Stimulated activated CD8-positive, alpha-beta memory T cell treated with anti-CD3 and anti-CD28 coated beads, Interleukin-7, amount 100 ng/mL, for 4 hours (primary cell): ENCODE data around the gene NYAP1.
"Not testable (repeated sequence)": the region's sequence is repeated elsewhere in the genome, so short reads cannot be mapped to it uniquely, and the experiment has no call there.

Experiments used
- DNase-seq, 2 donors: peaks; one replicate each; pipeline ENCODE4 v3.0.0-alpha.2; 2020; ENCODE audit warnings: low read depth in 2 of 2

NYAP1 gene

DNA sequence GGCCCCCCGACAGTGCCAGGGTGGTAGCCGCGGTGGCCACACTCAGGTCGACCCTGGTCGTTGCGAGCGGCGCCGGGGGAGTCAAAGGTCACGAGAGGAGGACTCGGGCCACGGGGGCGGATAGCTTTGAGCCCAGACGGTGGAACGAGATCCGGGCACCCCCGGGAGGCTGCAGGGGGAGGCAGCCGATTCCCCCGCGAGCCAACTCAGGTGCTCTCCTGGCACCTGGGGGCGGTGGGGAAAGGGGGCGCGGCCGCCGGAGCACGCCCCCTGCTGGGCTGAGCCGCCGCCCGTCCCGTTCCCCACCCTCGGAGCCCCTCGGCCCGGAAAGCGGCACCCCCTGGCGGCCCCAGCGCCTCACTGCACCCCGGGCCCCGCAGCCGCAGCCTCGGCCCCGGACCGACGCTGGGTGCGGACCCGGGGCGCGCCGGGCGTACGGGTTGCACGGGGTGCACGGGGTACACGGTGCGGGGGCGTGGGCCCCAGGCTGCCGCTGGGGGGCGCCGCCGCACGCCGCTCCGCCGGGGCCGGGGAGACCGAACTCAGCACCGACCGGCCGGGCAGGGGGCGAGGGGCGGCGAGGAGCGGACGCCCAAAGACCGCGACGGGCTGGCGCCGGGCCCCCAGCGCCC, 521 bp upstream of the NYAP1 start:
- peak; percentile 50 to 76 for DNase-seq

- DNase-seq = no peak
These were observed 932 bp downstream of the NYAP1 start for GRCh38 chr7:100484673-100485045.

DNA sequence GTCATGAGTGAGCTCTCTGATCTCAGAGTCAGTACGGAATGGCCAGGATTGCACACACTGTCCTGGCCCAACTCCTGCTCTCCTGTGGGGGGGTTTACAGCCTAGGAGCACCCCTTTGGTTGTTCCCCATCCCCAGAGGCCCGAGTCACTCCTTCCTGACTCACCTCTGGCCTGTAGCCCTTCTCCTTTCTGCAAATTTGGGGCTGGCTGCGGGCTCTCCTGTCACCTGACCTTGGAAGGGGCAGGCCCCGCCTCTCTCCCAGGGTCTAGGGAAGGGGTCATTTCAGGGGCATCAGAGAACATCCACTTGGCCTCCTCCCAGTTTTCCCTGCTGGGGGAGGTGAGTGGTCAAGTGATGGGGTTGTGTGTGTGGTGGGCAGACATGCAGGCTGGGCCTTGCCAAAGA, 1.7 kb downstream of the NYAP1 start:
- DNase-seq = no peak

DNA sequence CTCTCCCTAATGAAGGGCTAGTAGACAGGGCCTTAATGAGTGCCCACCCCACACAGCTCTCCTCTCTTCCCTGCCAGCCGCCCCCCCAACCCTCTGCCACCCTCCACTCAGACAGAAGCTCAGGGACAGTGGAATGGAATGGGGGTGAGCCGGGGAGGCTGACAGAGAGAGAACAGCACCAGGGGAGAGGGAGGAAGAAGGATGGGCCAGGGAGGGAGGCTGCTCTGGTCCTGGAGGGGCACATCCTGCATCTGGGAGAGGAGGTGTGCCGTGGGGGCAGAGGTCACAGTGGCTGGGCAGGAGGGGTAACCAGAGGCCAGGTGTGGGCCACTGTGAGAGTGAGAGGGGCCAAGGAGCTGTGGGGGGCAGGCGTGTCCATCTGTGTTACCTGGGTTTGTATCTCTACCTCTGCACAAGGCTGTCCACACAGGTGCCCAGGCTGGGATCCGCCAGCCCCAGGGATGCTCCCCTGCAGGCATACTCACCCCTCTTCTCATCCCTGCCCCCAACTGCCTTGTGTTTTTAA, 2.4 kb downstream of the NYAP1 start:
- no peak for DNase-seq

DNA sequence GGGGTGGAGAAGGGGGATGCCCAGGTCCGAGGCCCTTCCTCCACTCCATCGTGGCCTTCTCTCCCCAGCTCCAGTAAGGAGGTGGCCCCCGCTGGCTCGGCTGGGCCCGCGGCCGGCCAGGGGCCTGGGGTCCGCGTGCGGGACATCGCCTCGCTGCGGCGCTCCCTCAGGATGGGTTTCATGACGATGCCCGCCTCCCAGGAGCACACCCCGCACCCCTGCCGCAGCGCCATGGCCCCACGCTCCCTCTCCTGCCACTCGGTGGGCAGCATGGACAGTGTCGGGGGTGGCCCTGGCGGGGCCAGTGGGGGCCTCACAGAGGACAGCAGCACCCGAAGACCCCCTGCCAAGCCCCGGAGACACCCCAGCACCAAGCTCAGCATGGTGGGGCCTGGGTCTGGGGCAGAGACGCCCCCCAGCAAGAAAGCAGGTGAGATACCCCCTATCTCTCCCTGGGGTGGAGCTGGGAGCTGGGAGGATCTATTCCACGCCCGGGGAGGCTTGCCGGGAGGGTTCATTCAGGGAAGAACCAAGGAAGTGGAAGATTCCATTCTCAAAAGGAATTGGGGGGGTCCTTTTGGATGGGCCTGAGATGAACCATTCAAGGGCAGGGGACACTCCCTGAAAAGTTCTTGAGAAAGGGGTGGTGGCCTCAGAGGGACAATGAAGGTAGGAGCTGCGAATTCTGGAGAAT, 3.2 kb downstream of the NYAP1 start:
- DNase-seq = no peak

DNA sequence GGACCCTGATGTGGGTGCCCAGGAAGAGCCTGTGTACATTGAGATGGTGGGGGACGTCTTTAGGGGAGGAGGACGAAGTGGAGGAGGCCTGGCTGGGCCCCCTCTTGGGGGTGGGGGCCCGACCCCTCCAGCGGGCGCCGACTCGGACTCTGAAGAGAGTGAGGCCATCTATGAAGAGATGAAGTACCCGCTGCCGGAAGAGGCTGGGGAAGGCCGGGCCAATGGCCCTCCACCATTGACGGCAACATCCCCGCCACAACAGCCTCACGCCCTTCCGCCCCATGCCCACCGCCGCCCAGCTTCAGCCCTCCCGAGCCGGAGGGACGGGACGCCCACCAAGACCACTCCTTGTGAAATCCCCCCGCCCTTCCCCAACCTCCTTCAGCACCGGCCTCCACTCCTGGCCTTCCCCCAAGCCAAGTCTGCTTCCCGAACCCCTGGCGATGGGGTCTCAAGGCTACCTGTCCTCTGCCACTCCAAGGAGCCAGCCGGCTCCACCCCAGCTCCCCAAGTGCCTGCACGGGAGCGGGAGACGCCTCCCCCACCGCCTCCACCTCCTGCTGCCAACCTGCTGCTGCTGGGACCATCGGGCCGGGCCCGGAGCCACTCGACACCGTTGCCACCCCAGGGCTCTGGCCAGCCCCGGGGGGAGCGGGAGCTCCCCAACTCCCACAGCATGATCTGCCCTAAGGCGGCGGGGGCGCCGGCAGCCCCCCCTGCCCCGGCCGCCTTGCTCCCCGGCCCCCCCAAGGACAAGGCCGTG, 4.8 kb downstream of the NYAP1 start:
- DNase-seq = no peak

GRCh38 chr7:100489121-100489520, 5.4 kb downstream of the NYAP1 start:
- DNase-seq = no peak

- DNase-seq = no peak
These were observed 6.1 kb downstream of the NYAP1 start for GRCh38 chr7:100489824-100490223.

GRCh38 chr7:100490483-100491191, 6.9 kb downstream of the NYAP1 start:
- DNase-seq = no peak

DNA sequence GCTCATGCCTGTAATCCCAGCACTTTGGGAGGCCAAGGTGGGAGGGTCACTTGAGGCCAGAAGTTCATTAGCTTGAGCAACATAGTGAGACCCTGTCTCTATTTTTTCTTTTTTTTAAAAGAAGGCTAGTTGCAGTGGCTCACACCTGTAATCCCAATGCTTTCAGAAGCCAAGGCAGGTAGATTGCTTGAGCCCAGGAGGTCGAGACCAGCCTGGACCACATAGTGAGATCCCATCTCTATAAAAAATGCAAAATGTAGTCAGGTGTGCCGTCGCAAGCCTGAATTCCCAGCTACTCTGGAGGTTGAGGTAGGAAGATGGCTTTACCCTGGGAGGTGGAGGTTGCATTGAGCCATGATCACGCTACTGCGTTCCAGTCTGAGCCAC, 7.5 kb downstream of the NYAP1 start:
- no peak for DNase-seq

- no peak for DNase-seq
These were observed 9.2 kb downstream of the NYAP1 start for GRCh38 chr7:100492738-100493475.

GRCh38 chr7:100493476-100494264, 9.9 kb downstream of the NYAP1 start:
- peak in 1 of 2 donors; percentile 37 for DNase-seq

DNA sequence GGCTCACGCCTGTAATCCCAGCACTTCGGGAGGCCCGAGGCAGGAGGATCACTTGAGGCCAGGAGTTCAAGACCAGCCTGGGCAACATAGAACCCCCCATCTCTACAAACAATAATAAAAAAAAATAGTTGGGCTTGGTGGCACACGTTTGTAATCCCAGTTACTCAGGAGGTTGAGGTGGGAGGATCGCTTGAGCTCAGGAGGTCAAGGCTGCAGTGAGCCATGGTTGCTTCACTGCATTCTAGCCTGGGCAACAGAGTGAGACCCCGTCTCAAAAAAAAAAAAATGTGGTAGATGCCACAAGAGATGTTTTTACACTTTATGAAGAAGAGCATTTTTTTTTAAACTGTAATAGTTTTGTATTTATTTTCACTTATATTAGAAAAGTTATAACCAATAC, 12.8 kb downstream of the NYAP1 start:
- no peak for DNase-seq

GRCh38 chr7:100500743-100501142, 17.0 kb downstream of the NYAP1 start:
- not testable (repeated sequence) for DNase-seq

DNA sequence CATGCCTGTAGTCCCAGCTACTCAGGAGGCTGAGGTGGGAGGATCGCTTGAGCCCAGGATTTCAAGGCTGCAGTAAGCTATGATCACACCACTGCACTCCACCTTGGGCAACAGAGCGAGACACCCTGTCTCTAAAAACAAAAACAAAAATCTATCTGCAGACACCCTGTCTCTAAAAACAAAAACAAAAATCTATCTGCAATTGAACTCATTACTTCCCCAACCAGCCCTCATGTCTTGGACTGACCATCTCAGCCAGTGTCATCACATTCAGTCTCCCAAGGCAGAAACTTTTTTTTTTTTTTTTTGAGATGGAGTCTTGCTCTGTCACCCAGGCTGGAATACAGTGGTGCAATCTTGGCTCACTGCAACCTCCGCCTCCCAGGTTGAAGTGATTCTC, 20.3 kb downstream of the NYAP1 start:
- not testable (repeated sequence) for DNase-seq

DNA sequence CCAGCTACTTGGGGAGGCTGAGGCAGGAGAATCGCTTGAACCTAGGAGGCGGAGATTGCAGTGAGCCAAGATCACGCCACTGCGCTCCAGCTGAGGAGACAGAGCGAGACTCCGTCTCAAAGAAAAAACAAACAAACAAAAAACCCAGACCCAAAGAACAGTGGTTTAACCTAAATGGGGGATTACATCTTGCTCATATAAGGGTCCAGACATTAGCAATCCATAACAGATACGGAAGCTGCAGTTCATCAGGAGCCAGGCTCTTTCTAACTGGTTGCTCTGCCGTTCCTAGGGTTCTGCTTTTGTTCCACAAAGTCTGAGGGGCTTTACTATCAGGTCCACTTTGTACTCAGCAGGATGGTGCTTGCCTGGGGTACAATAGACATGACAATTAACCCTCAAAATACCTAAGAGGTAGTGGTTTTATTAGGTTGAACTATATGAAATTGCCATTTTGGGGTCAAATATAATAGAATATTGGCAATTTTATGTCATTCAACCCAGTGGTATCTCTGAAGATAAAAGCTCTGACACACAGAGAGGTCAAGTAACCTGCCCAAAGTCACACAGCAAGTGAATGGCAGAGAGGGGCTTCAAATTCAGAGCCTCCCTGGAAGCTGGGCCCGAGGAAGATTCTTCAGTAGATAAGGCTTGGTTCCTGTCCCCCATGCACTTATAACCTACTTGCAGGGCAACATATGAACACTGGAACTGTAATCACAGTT, 21.3 kb downstream of the NYAP1 start:
- DNase-seq = no peak

- no peak for DNase-seq
These were observed 22.7 kb downstream of the NYAP1 start for GRCh38 chr7:100506356-100506923.

- DNase-seq = no peak
These were observed 25.5 kb downstream of the NYAP1 start for GRCh38 chr7:100509231-100509630.

DNA sequence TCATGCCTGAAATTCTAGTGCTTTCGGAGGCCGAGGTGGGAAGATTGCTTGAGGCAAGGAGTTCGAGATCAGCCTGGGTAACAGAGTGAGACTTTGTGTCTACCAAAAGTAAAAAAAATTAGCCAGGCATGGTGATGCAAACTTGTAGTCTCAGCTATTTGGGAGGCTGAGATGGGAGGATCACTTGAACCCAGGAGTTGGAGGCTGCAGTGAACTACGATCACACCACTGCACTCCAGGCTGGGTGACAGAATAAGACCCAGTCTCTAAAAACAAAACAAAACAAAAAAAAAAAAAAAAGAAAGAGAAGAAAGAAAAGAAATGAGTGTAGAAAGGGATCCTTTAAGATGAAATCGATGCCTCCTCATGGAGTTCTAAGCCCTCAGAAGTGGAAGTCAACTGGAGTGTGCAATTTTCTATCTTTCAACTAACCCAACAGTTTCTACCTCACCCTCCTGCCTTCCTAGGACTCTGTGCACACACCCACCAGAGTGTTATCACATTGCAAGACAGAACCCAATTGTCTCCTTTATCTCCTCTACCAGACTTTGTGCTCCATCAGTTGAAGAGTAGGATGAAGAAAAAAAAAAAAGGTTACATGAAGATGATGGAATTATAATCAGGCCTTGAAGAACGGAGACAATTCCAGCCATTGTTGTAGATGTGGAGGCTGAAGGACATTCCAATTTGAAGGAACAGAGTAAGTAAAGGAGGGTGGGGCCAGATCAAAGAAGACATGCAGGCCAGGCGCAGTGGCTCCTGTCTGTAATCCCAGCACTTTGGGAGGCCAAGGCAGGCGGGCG, 26.9 kb downstream of the NYAP1 start:
- DNase-seq = no peak
